Hippocampal formation (tissue), 2 donors: ENCODE measurements around the gene EPHB3.

Experiments
- DNase-seq, 2 donors: peaks; one replicate each; lab custom pipeline; 2025; lab: John Stamatoyannopoulos, UW

The EPHB3 gene

DNA sequence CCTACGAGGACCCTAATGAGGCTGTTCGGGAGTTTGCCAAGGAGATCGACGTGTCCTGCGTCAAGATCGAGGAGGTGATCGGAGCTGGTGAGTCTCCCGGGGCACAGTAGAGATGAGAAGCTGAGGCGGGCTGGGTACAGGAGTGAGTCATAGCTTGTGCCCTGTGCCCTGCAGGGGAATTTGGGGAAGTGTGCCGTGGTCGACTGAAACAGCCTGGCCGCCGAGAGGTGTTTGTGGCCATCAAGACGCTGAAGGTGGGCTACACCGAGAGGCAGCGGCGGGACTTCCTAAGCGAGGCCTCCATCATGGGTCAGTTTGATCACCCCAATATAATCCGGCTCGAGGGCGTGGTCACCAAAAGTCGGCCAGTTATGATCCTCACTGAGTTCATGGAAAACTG, 17.9 kb downstream of the EPHB3 start:
- no peak for DNase-seq

DNA sequence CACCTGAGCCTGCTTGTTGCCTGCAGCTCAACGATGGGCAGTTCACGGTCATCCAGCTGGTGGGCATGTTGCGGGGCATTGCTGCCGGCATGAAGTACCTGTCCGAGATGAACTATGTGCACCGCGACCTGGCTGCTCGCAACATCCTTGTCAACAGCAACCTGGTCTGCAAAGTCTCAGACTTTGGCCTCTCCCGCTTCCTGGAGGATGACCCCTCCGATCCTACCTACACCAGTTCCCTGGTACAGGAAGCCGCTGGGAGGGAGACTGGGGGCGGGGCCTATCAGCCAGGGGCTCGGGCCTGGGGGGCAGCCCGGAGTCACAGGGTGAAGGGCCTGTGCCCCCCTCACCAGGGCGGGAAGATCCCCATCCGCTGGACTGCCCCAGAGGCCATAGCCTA, 18.8 kb downstream of the EPHB3 start:
- no peak for DNase-seq

DNA sequence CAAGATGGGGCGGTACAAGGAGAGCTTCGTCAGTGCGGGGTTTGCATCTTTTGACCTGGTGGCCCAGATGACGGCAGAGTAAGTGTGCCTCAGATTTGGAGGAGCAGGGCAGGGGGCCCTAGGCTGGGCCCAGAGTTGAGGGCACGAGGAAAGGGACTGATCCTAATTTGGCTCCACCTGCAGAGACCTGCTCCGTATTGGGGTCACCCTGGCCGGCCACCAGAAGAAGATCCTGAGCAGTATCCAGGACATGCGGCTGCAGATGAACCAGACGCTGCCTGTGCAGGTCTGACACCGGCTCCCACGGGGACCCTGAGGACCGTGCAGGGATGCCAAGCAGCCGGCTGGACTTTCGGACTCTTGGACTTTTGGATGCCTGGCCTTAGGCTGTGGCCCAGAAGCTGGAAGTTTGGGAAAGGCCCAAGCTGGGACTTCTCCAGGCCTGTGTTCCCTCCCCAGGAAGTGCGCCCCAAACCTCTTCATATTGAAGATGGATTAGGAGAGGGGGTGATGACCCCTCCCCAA, 19.8 kb downstream of the EPHB3 start:
- no peak for DNase-seq

DNA sequence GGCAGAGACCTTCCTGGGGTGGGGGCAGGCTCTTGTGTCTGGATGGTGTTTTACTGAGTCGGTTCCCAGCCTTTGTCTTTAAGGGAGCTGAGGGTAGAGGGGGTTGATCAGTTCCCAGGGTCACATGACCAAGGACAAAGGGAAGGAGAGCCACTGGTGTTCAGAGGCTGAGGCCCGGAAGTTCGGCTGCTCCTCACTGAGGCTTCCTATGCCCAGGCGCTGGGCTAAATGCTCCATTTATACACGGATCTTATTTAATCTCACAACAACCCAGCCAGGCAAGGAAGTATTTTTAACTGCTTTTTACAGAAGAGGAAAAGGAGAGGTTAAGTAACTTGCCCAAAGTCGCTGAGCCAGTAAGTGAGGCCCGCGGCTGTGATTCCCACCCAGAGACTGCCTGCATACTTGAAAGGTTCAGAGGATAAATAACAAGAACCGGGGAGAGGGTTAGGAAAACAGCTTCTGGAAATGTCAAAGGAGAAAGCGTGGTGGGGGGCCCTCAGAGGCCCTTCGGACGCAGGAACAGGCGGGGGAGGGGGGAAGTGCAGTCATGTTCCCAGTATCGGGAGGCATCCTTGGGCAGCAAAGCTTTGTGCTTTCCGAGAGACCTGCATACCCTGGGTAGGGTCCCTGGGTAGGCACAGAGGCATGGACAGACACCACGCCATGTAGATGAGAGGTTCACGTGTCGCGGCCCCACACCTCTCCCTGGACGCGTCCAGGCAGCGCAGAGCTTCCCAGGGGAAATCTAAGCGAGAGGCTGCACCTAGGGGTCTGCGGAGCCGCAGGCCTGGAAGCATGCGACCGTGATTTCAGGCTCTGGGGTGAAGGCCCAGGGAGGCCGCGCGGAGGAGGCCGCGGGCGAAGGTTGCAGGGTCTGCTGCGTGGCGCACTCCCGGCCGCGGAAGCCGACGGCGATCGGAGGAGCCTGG, 21.3 kb downstream of the EPHB3 start:
- peak; percentile 43 to 55 for DNase-seq

DNA sequence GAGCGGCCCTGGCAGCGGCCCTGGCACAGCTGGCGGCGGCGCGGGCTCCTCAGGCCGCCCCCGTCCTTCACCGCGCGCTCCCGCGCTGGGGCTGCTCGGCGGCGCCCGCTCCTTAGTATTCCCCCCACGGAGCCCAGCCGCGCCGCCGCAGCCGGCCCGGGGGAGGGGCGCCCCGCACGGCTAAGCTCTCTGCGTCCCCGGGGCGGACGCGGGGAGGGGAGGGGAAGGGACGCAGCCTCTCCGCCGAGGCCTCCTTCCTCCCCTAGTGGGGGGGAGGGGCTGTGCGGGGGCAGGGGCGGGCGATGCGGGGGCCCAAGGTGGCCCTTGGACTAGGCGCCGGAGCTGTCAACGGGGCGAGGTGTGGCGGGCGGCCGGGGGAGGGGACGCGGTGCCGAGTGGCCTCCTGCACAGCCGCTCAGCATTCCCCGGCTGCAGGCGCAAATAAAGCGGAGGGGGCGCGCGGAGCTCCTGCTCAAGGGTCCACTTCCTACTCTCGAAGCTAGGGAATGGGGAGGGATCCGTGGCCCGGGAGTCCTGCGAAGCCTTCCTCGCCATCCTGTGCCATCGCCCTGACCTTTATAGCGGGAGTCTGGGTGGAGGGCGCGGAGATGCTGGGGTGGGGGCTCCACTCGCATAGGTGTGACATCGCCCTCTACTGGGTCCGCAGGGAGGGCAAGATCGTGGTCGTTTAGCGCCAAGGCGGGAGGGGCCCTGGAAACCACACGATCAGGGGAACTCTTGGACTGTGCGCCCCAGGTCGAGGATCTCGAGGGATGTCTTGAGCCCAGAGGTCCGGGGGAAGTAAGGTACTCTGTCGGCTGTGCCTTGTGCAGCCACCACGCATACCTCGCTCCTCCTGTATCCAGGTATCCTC, 22.2 kb downstream of the EPHB3 start:
- peak; percentile 48 to 55 for DNase-seq

DNA sequence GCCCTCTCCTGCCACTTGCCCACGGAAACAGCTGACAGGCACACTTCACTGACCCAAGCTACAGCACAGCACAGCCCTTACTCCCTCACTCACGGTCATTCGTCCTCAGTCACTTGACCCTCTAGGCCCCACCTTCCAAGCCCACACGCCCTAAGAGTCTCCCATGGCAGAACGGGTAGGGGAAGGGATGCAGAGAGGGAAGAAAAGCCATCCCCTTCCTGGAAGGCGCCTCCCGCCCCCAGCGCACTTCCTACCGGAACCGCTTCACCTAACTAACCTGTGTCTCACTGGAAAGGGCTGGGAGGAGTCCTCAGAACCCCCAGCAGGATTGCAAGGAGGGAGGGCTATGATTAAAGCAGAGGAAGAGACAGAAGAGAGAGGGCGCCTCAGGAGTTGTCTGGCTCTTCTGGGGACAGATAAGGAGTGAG, 22.9 kb downstream of the EPHB3 start:
- no peak for DNase-seq

DNA sequence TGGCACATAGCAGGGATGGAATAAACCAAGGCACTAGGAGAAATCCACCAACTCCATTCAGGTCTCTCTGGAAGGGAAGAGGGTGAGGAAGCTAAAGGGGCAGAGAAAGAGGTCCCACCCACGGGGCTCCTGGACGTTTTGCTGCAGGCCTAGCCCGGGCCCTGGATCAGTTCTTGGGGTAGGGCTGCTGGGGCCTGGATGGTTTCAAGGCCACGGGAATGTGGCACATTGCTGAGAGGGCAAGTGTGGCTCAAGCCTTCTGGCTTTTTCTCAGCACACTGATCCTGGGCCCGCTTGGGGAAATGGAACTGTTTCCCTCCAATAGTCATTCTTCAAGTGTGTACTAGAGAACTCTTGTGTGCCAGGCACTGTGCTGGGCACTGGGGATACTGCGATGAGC, 24.0 kb downstream of the EPHB3 start:
- DNase-seq: no peak

DNA sequence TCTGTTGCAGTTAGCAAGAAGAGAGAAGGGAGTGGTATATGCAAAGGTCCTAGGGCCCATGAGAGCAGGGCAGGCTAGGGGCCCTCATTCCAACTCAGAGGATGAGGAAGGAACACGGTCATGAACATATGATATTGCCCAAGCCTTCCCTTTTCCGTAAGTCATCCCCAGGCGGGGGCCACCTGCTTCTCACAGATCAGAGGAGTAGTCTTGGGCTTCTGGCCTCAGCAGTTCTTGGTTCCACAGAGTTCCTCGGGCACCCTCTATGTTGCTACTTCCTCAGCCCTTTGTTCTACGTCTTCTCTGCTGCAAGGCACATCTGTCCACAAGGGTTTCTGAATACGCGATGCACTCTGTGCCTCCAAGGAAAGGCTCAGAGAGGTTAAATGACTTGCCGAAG, 25.3 kb downstream of the EPHB3 start:
- DNase-seq: no peak

DNA sequence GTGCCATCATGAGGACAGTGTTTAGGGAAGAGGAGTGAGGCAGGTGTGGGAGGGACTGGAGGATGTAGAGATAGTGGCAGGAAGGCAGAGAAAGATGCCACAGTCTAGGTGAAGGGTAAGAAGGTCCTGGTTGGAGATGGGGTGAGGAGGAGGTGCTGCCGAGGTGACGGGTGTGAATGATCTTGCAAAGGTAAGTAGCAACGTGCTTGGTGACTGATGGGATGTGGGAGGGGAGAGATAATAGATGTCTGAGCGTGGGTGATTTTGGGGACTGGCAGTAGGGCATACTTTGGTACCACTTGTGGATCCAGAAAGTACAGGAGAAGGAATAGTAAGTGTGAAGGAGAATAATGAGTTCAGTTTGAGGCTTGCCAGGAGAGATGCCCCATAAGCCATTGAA, 27.2 kb downstream of the EPHB3 start:
- no peak for DNase-seq

DNA sequence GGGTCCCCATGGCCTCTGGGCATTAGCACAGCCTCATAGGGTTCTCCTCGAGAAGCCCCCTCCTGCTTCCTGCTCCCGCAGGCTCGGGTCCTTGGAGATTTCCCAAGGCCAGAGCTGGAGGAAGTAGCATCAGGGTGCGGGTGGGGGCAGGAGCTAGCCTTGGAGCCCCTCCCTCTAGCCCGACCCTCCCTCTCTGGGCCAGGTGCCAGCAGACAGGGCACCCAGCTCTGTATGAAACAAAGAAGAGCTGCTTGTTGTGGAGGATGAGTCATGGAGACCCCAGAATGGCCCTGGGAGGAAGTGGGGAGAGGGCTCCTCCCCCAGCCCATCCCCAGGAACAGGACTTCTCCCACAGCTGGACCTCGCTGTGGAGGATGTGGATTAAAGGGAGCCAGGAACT, 29.2 kb downstream of the EPHB3 start:
- no peak for DNase-seq

DNA sequence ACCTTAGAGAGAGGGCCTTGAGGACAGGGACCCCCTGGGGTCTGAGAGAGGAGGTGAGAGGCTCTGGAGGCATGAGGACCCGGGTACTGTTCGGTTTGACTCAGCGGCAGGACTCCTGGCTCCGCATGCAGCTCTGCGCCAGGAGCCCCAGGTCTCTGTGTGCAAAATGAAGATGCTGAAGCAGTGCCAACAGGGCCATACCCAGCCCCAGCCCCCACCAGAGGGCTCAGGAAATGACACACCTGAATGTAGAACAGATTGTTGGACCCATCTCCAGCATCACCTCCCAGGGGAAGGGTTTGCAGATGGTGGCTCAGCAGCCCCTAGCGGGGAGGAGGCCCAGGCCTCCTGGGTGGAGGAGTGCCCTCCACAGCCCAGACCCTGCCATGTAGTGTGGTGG, 30.2 kb downstream of the EPHB3 start:
- no peak for DNase-seq

DNA sequence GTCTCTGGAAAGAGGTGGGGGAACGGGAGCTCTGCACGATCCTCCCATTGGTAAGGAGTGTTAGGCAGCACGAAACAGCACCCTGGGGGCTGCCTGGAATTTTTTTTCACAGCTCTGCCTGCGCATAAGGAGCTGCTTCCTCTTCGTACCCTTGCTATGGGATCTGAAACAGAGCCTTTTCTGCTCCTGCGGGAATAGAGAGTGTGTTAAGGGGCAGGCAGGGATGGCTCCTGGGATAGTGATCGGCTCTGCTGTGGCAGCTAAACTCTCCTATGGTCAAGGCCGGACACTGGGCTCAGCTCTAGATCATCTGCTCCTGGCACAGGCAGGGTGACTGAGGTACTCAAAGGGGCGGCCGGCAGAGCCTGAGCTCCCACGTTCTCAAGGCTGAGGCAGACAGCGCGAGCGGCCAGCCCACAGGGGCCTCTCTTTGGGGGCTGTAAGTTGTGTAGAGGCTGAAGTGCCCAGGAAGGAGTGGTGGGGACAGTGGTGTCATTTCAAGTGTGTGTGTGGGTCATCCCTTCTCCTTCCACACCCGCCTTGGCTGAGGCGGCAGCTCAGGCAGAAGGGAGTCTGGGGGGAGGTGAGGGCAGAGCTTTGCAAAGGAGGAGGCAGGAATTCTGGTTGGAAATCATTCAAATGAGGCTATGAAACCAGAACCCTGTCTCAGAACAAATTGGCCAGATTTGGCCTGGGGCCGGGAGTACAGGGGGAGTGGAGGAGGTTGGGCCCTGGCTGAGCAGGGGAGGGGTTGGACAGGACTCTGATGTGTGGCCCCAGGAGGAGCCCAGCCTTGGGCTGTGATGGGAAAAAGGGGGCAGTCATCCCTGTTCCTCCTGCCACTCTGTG, 31.0 kb downstream of the EPHB3 start:
- DNase-seq: no peak

DNA sequence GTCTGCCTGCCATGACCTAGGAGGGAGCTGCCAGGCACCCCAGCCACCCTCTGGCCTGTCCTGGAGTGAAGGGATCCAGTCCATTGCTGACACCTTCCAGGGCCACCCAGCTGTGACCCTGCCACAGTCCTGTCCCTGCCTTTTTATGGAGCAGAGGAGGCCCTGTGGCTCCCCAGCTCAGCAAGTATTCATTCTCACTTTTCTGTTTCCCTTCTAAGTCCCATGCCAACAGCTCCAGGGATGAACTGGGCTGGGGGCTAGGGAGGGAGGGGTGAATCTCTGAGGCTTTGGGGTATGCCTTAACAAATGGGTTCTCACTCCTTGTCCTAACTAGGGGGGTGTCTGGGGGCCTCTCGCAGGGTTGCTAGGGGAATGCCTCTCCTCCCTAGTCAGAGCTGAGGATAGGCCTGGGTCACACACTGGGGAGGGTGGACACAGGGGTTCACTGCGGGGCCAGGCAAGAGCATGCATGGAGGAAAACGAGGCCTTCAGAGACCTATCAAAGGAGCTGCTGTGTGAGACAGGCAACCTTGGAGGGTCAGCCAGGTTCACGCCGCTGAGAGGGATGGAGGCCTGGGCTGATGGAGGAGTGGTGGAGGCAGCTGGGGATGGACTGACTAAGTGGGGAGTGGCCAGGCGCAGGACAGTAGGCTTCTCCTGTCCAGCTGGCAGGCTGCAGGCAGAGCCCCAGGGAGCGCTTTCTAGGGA, 31.8 kb downstream of the EPHB3 start:
- no peak for DNase-seq

DNA sequence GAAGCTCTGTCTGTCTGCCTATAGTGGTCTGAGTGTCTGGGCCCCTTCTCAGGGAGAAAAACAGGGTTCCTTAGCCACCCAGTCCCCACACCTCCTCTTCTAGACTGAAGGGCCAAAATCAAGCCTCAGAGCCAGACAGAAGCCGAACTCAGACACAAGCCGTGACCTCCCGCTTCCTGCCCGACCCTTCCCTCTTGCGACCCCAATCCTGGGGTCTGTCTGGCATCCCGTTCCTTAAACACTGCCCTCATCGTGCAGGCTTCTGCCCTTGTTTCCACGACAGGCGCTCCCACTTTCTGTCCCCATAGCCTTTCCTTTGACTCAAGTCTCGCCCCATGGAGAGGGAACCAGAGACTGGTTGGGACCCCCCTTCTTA, 32.3 kb downstream of the EPHB3 start:
- DNase-seq: no peak

DNA sequence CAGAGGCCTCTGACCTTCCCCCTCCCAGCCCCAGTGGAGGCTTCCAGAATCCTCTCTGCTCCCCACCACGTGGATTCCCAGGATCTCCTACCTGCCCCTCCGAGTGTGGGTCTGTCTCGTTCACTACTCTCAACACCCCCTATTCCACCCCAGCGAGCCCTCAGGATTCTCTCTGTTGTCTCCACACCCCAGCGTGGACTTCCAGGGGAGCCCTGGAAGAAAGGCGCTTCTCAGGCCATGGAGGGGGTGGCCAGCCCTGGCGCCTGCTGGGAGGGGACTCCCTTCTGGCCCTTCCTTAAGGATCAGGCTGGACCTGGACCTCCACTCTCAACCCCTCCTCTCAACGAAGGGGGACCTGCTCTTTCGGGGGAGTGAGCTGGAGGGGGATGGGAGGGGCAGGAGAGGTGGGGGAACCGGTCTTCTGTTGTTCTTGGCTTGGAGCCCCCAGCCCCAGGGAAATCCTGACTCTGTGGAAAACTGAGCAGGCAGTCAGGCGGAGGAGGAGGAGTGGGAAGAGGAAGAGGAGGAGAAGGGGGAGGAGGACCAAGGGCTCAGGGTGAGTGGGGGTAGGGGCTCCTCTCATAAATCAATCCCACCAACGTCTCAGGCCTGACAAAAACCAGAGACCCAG, 32.9 kb downstream of the EPHB3 start:
- no peak for DNase-seq

DNA sequence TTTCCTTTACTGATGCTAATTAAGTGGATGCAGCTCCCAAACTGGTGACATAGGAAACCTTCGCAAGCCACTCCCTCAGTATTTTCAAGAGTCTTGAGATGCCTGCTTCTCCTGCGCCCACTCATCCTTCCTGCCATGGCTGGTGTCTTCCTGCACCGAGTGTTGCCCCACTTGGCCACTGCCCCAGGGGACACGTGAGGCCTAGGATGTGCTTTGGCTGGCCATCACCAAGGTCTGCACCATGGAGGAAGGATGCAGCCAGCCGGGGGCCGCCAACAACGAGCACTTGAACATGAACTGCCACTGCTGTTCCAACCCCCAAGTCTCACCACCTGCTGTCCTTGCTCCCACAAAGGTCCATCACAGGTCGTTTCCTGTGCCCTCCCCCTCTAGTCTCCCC, 34.1 kb downstream of the EPHB3 start:
- DNase-seq: no peak

DNA sequence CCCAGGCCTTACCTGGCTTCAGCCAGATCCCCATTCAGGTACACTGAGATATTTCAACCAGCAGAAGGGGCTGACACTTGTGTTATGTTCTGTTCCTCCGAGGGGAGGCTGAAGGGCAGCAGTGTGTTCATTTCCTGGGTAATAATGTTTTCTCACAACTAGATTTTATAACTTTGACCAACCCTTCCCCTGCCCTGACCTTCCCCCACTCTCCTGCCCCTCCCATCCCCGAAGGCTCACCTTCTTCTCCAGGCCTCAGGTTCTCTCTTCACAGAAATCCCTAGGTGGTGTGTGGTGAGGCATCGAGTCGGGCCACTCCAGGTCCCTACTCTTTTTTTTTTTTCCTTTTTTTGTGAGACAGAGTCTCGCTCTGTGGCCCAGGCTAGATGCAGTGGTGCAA, 34.6 kb downstream of the EPHB3 start:
- DNase-seq: no peak

DNA sequence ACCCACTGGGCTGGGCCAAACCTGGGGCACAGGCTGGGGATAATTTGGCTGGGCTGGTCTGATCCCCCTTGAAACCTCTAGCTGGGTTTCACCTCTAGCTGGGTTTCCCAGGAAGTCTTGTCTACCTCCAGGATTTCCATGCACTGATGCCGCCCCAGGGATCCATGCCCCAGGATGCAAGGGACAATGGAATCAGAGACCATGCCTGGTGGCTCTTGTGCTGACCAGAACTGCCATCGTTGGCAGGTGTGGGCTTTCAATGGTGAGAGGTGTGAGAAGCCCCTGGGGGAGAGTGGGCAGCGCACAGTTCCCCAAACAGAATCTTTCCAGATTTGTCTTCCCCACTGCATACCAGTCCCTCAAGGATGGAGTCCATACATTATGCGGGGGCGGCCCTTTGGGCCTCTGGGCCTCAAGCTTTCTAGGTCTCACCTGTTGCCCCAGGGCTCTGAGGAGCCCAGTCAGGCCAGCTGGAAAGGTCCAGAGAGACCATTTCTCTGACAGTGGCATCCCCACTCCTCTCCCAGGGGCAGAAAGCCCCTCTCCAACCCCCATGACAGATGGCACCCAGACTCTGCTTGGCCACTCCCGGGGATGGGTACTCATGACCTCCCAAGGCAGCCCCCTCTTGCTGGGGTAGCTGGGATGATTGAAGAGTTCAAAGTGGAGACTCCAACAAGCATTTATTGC, 35.4 kb downstream of the EPHB3 start:
- DNase-seq: no peak

DNA sequence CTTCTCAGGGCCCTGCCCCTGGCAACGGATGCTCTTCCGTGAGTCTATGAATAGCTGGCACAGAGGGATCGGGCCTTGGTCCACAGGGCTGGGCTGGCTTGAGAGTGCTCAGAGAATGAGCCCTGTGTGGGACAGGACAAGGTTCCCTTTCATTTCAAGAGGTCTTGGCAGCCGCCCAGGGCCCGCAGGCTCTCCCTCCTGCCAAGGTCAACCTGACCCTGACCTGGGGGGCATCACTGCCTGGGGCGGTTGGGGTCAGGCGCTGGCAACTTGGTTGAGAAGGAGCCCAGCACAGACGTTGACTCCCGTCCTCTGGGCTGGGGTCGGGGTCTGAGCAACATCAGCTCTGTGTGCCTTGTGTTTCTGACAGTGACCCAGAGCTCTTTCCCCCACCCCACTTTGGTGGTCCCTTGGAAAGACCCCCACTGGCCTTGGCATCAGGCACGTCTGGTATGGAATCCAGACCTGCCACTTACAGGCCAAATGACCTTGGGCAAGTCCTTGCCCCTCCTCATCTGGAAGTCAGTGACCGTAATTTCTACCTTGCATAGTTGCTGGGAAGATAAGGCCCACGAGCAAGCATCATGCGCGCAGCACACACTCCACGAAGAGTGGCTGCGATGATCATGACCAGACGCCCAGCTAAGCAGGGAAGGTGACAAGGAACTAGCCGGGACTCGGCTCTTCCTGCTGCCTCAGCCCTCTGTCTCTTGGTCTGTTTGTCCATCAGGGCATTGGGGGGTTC, 36.4 kb downstream of the EPHB3 start:
- no peak for DNase-seq

DNA sequence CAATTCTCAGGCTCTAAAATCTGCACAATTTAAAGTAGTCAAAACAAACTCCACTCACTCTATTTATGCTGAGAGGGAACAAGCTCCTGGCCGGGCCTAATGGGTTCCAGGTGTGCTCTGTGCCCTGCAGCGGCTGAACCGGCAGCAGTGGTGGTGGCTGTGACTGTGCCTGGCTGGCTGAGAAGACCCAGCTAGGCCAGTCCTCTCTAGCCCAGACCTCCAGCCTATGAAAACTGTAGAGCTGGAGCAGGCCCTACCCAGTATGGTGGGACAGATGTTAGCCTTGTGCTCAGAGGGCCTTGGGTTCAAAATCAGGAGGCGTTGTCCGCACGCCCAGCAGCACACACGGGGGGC, 37.0 kb downstream of the EPHB3 start:
- no peak for DNase-seq
